H1 (cell line): ENCODE data around the gene RGS6. TPM values are rescaled to one million over a fixed set of nuclear protein-coding genes. Genes with fewer than 3 reads are reported as not detected.

Experiments
- CTCF ChIA-PET: fragments of 300-600 bp; sonication (Branson Sonifier 250); formaldehyde crosslinking; loops from one replicate; lab custom pipeline; 2021; ENCODE audit not compliant: partially characterized antibody; lab: Charles Lee
- POLR2A ChIA-PET: fragments of 300-600 bp; sonication (Branson Sonifier 250); formaldehyde crosslinking; loops from one replicate; lab custom pipeline; 2021; ENCODE audit warnings: inconsistent platforms; ENCODE audit not compliant: partially characterized antibody; lab: Charles Lee
- DNase-seq, 2 experiments: peaks; one replicate each; pipeline versions ENCODE4 v3.0.0 to v3.0.0-alpha.2; 2010 to 2022; ENCODE audit warnings: low spot score in 2 of 2, low read depth in 1 of 2, mixed read lengths in 1 of 2
- FAIRE-seq: peaks from 2 replicates; lab custom pipeline; 2011; peaks lifted over from hg19 to GRCh38; lab: Jason Lieb, UNC
- H2AFZ ChIP-seq: 2 replicates; pipeline ENCODE4 v1.8.1; 2012; ENCODE audit warnings: low read length, inconsistent platforms
- H2AK5ac ChIP-seq: 2 replicates; pipeline ENCODE4 v1.6.1; 2013; ENCODE audit warnings: low read depth, low read length
- H2BK120ac ChIP-seq: replicated peaks from 2 replicates; pipeline ENCODE3; 2013; ENCODE audit warnings: low read depth, low read length, inconsistent platforms
- H2BK12ac ChIP-seq: 2 replicates; pipeline ENCODE4 v1.6.1; 2013; ENCODE audit warnings: low read depth, low read length
- H2BK15ac ChIP-seq: 2 replicates; pipeline ENCODE4 v1.6.1; 2013; ENCODE audit warnings: low read length
- H2BK20ac ChIP-seq: 2 replicates; pipeline ENCODE4 v1.6.1; 2013; ENCODE audit warnings: low read length
- H2BK5ac ChIP-seq: 2 replicates; pipeline ENCODE4 v1.6.1; 2013; ENCODE audit warnings: low read depth, low read length
- H3K14ac ChIP-seq: 2 replicates; pipeline ENCODE4 v1.6.1; 2013; ENCODE audit warnings: inconsistent platforms; ENCODE audit not compliant: insufficient read length
- H3K18ac ChIP-seq: 2 replicates; pipeline ENCODE4 v1.6.1; 2013; ENCODE audit warnings: low read length; ENCODE audit errors: extremely low read depth
- H3K23ac ChIP-seq: 2 replicates; pipeline ENCODE4 v1.6.1; 2013; ENCODE audit warnings: inconsistent platforms; ENCODE audit not compliant: insufficient read length
- H3K23me2 ChIP-seq: 2 replicates; pipeline ENCODE4 v1.6.1; 2013; ENCODE audit warnings: low read depth, low read length
- H3K27ac ChIP-seq: 2 replicates; pipeline ENCODE4 v1.6.1; 2011; ENCODE audit warnings: low read depth, low read length, inconsistent platforms
- H3K27me3 ChIP-seq, 4 experiments: replicated peaks in 1 of 4; 1 replicate in 1 of 4; 2 replicates in 3 of 4; pipeline versions ENCODE4 v1.6.1 to v1.8.1; 2011 to 2013; ENCODE audit warnings: low read length in 3 of 4, mild to moderate bottlenecking in 3 of 4, inconsistent platforms in 2 of 4, mixed read lengths in 2 of 4, moderate library complexity in 1 of 4; ENCODE audit not compliant: control insufficient read depth in 3 of 4, insufficient read depth in 3 of 4; ENCODE audit errors: extremely low read depth in 1 of 4
- H3K36me3 ChIP-seq, 4 experiments: 2 replicates each; pipeline versions ENCODE4 v1.6.1 to v1.8.1; 2011 to 2013; ENCODE audit warnings: mild to moderate bottlenecking in 4 of 4, low read length in 3 of 4, moderate library complexity in 2 of 4, control low read depth in 1 of 4, inconsistent platforms in 1 of 4; ENCODE audit not compliant: insufficient read depth in 4 of 4, control insufficient read depth in 2 of 4
- H3K4ac ChIP-seq: replicated peaks from 2 replicates; pipeline ENCODE3; 2013; ENCODE audit warnings: low read length, low read depth, mixed read lengths, inconsistent platforms; ENCODE audit not compliant: insufficient read length
- H3K4me1 ChIP-seq, 4 experiments: replicated peaks in 1 of 4; 1 replicate in 1 of 4; 2 replicates in 3 of 4; pipeline versions ENCODE4 v1.6.1 to v1.8.1; 2011 to 2013; ENCODE audit warnings: low read length in 3 of 4, inconsistent platforms in 2 of 4, mixed read lengths in 1 of 4; ENCODE audit not compliant: insufficient read depth in 4 of 4, control insufficient read depth in 3 of 4
- H3K4me2 ChIP-seq, 2 experiments: 2 replicates each; pipeline versions ENCODE4 v1.6.1 to v1.8.1; 2011 to 2013; ENCODE audit warnings: low read depth in 2 of 2, low read length in 2 of 2, control low read depth in 1 of 2, inconsistent platforms in 1 of 2, mild to moderate bottlenecking in 1 of 2; ENCODE audit not compliant: insufficient read depth in 1 of 2
- H3K4me3 ChIP-seq, 4 experiments: fragments of 200-600, 300-600 bp in 1 of 4; sonication (generic), shearing (Covaris generic), sonication (Bioruptor Twin) in 1 of 4; 2 replicates each; pipeline versions ENCODE4 v1.5.1 to v1.8.1; 2011 to 2016; ENCODE audit warnings: low read length in 4 of 4, low read depth in 3 of 4, control low read depth in 2 of 4, inconsistent platforms in 2 of 4, mild to moderate bottlenecking in 2 of 4, mixed read lengths in 1 of 4, moderate library complexity in 1 of 4; ENCODE audit not compliant: insufficient read depth in 2 of 4; ENCODE audit errors: extremely low read depth in 1 of 4
- H3K56ac ChIP-seq: replicated peaks from 2 replicates; pipeline ENCODE3; 2013; ENCODE audit warnings: low read depth, mild to moderate bottlenecking, mixed read lengths, low read length, inconsistent platforms; ENCODE audit not compliant: insufficient read length
- H3K79me1 ChIP-seq: 2 replicates; pipeline ENCODE4 v1.6.1; 2013; ENCODE audit warnings: low read depth, low read length, control low read depth
- H3K79me2 ChIP-seq, 2 experiments: 2 replicates each; pipeline versions ENCODE4 v1.6.1 to v1.8.1; 2012 to 2013; ENCODE audit warnings: low read length in 2 of 2, mild to moderate bottlenecking in 2 of 2, inconsistent platforms in 1 of 2; ENCODE audit not compliant: insufficient read depth in 2 of 2, control insufficient read depth in 1 of 2
- H3K9ac ChIP-seq, 4 experiments: replicated peaks in 1 of 4; 1 replicate in 1 of 4; 2 replicates in 3 of 4; pipeline versions ENCODE4 v1.6.1 to v1.8.1; 2011 to 2013; ENCODE audit warnings: low read depth in 3 of 4, low read length in 3 of 4, control low read depth in 2 of 4, mild to moderate bottlenecking in 2 of 4, moderate library complexity in 2 of 4, inconsistent platforms in 1 of 4; ENCODE audit errors: extremely low read depth in 1 of 4
- H3K9me3 ChIP-seq, 2 experiments: 2 replicates each; pipeline versions ENCODE4 v1.6.1 to v1.8.1; 2012 to 2013; ENCODE audit warnings: mild to moderate bottlenecking in 2 of 2, moderate library complexity in 2 of 2, control low read depth in 1 of 2, inconsistent platforms in 1 of 2, low read depth in 1 of 2, low read length in 1 of 2, mixed read lengths in 1 of 2; ENCODE audit not compliant: insufficient read depth in 2 of 2
- H4K20me1 ChIP-seq, 2 experiments: replicated peaks in 1 of 2; 2 replicates each; pipeline versions ENCODE3 to v1.8.1; 2011 to 2013; ENCODE audit warnings: inconsistent platforms in 2 of 2, low read length in 2 of 2, mild to moderate bottlenecking in 1 of 2; ENCODE audit not compliant: insufficient read depth in 2 of 2, control insufficient read depth in 1 of 2
- H4K5ac ChIP-seq: 2 replicates; pipeline ENCODE4 v1.6.1; 2013; ENCODE audit warnings: low read length, low read depth, mixed read lengths, inconsistent platforms; ENCODE audit not compliant: insufficient read length
- H4K8ac ChIP-seq: 2 replicates; pipeline ENCODE4 v1.8.0; 2013; ENCODE audit warnings: mild to moderate bottlenecking, moderate library complexity, low read length, inconsistent platforms; ENCODE audit not compliant: insufficient read depth; ENCODE audit errors: extremely low read depth
- H4K91ac ChIP-seq: replicated peaks from 2 replicates; pipeline ENCODE3; 2013; ENCODE audit warnings: low read length, mixed read lengths, inconsistent platforms; ENCODE audit not compliant: insufficient read length
- CBX8 ChIP-seq: fragments of 300-800, 300-1000 bp; sonication (generic); IDR thresholded peaks from 2 replicates; pipeline ENCODE4 v1.7.1; 2016; ENCODE audit warnings: low read depth, low read length, borderline replicate concordance
- CTBP2 ChIP-seq: IDR thresholded peaks from 2 replicates; pipeline ENCODE4 v1.7.0; 2011; ENCODE audit warnings: borderline replicate concordance, mild to moderate bottlenecking, moderate library complexity, mixed read lengths, low read length; ENCODE audit not compliant: insufficient read depth, insufficient read length
- EP300 ChIP-seq, 2 experiments: IDR thresholded peaks; 1 replicate in 1 of 2; 2 replicates in 1 of 2; pipeline ENCODE4 v1.6.1; 2011 to 2012; ENCODE audit warnings: low read depth in 2 of 2, low read length in 2 of 2, mild to moderate bottlenecking in 2 of 2, borderline replicate concordance in 1 of 2, inconsistent platforms in 1 of 2, moderate library complexity in 1 of 2
- GTF2F1 ChIP-seq: IDR thresholded peaks from 2 replicates; pipeline ENCODE4 v1.6.1; 2012; ENCODE audit warnings: low read depth, low read length, improper control_type of control experiment, borderline replicate concordance
- KDM4A ChIP-seq: IDR thresholded peaks from one replicate; pipeline ENCODE4 v1.7.1; 2012; ENCODE audit warnings: low read depth, mild to moderate bottlenecking, moderate library complexity, low read length, inconsistent platforms; ENCODE audit not compliant: severe bottlenecking
- POLR2A ChIP-seq, 2 experiments: IDR thresholded peaks; 1 replicate in 1 of 2; 2 replicates in 1 of 2; pipeline ENCODE4 v1.6.1; 2011; ENCODE audit warnings: low read depth in 2 of 2, low read length in 2 of 2, mild to moderate bottlenecking in 2 of 2; ENCODE audit errors: control extremely low read depth in 1 of 2
- RNF2 ChIP-seq: fragments of 200-900, 300-1000 bp; sonication (generic); IDR thresholded peaks from 2 replicates; pipeline ENCODE4 v1.7.1; 2016; ENCODE audit warnings: borderline replicate concordance, low read depth, mild to moderate bottlenecking, antibody characterized with exemption, low read length; ENCODE audit not compliant: poor library complexity, severe bottlenecking; ENCODE audit errors: missing control alignments
- SIX5 ChIP-seq: IDR thresholded peaks from 2 replicates; pipeline ENCODE4 v1.6.1; 2011; ENCODE audit warnings: mild to moderate bottlenecking, low read depth, low read length
- SP1 ChIP-seq: IDR thresholded peaks from 2 replicates; pipeline ENCODE4 v1.6.1; 2011; ENCODE audit warnings: low read depth, low read length
- SP4 ChIP-seq: IDR thresholded peaks from 2 replicates; pipeline ENCODE4 v1.6.1; 2012; ENCODE audit warnings: low read length, inconsistent platforms
- YY1 ChIP-seq: IDR thresholded peaks from 2 replicates; pipeline ENCODE4 v1.6.1; 2011; ENCODE audit warnings: low read depth, mild to moderate bottlenecking, low read length
- WGBS, 2 experiments: shearing (Covaris generic) in 1 of 2; methylation state at CpG; one replicate each; pipeline versions ENCODE4 v1.1.6 to v1.1.7; 2013 to 2015; ENCODE audit warnings: low lambda C conversion rate in 2 of 2, mixed read lengths in 2 of 2, inconsistent platforms in 1 of 2, low coverage in 1 of 2, missing lambda C conversion rate in 1 of 2; ENCODE audit not compliant: insufficient replicate concordance in 2 of 2, insufficient coverage in 1 of 2, insufficient read length in 1 of 2; ENCODE audit errors: extremely low coverage in 1 of 2, missing lambda C conversion rate in 1 of 2; 5-methylcytosine and 5-hydroxymethylcytosine counted together
- polyA plus RNA-seq, 7 experiments: library from polyadenylated mRNA; depleted of rRNA in 3 of 7; stranded (reverse) in 5 of 7; unstranded in 2 of 7; fragments of >200 nt in 5 of 7; fragments of 200-250 nt in 2 of 7; gene quantifications; 1 replicate in 5 of 7; 2 replicates in 1 of 7; 4 replicates in 1 of 7; pipeline versions ENCODE4 v1.2.1 to v1.2.3, GENCODE V29; 2011 to 2013; ENCODE audit warnings: missing spikeins in 2 of 7, mixed read lengths in 2 of 7
- total RNA-seq: library from RNA; stranded (reverse); fragmentation: NEBNext Ultra II Directional; extraction: Animal tissue kit (Norgen Biotek cat#: 25700); gene quantifications from 2 replicates; pipeline ENCODE4 v1.2.1, GENCODE V29; 2021
- TF ChIP-seq, protein P1 (sequence below): IDR thresholded peaks from 2 replicates; pipeline ENCODE4 v1.6.1; 2012; ENCODE audit warnings: low read length, inconsistent platforms

The RGS6 gene
- total and polyA plus RNA-seq, 2 of the 8 experiments (the other 6 are each of a cell fraction or from before 2014, with no cell fraction given): 0.26 to 1.1 TPM

DNA sequence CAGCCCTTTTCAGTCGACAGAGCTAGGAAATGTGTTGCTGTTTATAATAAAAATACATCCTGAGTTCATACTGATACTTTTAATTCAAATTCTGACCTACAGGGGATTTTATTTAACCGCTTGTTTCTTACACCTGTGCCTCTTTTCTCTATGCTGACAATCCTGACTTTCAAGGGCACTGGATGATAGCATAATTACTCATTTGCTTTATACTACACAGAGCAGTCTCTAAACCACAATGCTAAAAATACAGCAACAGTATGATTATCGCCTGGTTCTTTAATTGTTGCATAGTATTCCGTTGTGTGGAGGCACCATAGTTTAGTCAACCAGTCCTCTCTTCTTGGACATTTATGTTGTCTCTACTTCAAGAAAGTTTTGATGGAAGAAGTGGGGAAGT lies 588.8 kb downstream of the RGS6 start:
- no peaks in the 10 kb centered on the region for H3K9me3 ChIP-seq
- H4K8ac ChIP-seq: no peak overlapping the region
- H3K4me3 ChIP-seq: no peak overlapping the region
- POLR2A ChIA-PET: no interaction called here
- H3K4me2 ChIP-seq: no peak overlapping the region
- no peak overlapping the region for H2BK20ac ChIP-seq
- no peaks in the 10 kb centered on the region for H3K27me3 ChIP-seq
- WGBS, 2 experiments: 85% methylated on average over 4 of the region's 4 CpGs; no CpG with 5 or more reads in 1 of the 2 experiments
- no peak overlapping the region for H3K23ac ChIP-seq
- H3K14ac ChIP-seq: no peak overlapping the region
- H3K4ac ChIP-seq: no peak overlapping the region
- FAIRE-seq: no peak
- no peak overlapping the region for H2AK5ac ChIP-seq
- H3K79me2 ChIP-seq: no peaks in the 10 kb centered on the region
- no peak overlapping the region for H4K91ac ChIP-seq
- no peaks in the 10 kb centered on the region for H4K20me1 ChIP-seq
- H3K23me2 ChIP-seq: no peaks in the 10 kb centered on the region
- H2BK15ac ChIP-seq: no peak overlapping the region
- no peak overlapping the region for H2BK120ac ChIP-seq
- H2AFZ ChIP-seq: no peak overlapping the region
- no peak overlapping the region for H3K27ac ChIP-seq
- no peaks in the 10 kb centered on the region; a peak in 2 of 7 replicates for H3K4me1 ChIP-seq
- CTCF ChIA-PET: no interaction called here
- DNase-seq: no peak
- H3K9ac ChIP-seq: no peak overlapping the region
- no peak overlapping the region for H4K5ac ChIP-seq
- H3K56ac ChIP-seq: no peak overlapping the region
- no peaks in the 10 kb centered on the region for H3K79me1 ChIP-seq
- H3K36me3 ChIP-seq: no peaks in the 10 kb centered on the region
- no peak overlapping the region for H3K18ac ChIP-seq
- H2BK5ac ChIP-seq: no peak overlapping the region
- no peak overlapping the region for H2BK12ac ChIP-seq
- TF ChIP-seq SP1 (no peak), SIX5 (no peak), CTBP2 (no peak), SP4 (no peak), POLR2A (IDR thresholded peaks at IDR 0.05; ENCODE audit: control extremely low read depth in 1 of 2, low read depth in 2 of 2, low read length in 2 of 2) (no peak), RNF2 (no peak), YY1 (no peak), KDM4A (no peak), GTF2F1 (no peak), CBX8 (no peak), EP300 (IDR thresholded peaks at IDR 0.05; ENCODE audit: borderline replicate concordance in 1 of 2, low read depth in 2 of 2, low read length in 2 of 2) (no peak)
- TF ChIP-seq, protein P1, sequence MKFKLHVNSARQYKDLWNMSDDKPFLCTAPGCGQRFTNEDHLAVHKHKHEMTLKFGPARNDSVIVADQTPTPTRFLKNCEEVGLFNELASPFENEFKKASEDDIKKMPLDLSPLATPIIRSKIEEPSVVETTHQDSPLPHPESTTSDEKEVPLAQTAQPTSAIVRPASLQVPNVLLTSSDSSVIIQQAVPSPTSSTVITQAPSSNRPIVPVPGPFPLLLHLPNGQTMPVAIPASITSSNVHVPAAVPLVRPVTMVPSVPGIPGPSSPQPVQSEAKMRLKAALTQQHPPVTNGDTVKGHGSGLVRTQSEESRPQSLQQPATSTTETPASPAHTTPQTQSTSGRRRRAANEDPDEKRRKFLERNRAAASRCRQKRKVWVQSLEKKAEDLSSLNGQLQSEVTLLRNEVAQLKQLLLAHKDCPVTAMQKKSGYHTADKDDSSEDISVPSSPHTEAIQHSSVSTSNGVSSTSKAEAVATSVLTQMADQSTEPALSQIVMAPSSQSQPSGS: no peak
